ENCODE results near the gene EML2.

EML2 gene

GRCh38 chr19:45660636-45661035, 21.4 kb upstream of the EML2 start:
- TF ChIP-seq, protein P1, sequence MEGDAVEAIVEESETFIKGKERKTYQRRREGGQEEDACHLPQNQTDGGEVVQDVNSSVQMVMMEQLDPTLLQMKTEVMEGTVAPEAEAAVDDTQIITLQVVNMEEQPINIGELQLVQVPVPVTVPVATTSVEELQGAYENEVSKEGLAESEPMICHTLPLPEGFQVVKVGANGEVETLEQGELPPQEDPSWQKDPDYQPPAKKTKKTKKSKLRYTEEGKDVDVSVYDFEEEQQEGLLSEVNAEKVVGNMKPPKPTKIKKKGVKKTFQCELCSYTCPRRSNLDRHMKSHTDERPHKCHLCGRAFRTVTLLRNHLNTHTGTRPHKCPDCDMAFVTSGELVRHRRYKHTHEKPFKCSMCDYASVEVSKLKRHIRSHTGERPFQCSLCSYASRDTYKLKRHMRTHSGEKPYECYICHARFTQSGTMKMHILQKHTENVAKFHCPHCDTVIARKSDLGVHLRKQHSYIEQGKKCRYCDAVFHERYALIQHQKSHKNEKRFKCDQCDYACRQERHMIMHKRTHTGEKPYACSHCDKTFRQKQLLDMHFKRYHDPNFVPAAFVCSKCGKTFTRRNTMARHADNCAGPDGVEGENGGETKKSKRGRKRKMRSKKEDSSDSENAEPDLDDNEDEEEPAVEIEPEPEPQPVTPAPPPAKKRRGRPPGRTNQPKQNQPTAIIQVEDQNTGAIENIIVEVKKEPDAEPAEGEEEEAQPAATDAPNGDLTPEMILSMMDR (IDR thresholded peaks at IDR 0.05; ENCODE audit: extremely low read depth, missing control alignments), result no peak
- no peak for DNase-seq (ENCODE audit: low spot score)

GRCh38 chr19:45659096-45659729, 20.0 kb upstream of the EML2 start:
- TF ChIP-seq, protein P1 (IDR thresholded peaks at IDR 0.05; ENCODE audit: extremely low read depth, missing control alignments), result no peak

DNA sequence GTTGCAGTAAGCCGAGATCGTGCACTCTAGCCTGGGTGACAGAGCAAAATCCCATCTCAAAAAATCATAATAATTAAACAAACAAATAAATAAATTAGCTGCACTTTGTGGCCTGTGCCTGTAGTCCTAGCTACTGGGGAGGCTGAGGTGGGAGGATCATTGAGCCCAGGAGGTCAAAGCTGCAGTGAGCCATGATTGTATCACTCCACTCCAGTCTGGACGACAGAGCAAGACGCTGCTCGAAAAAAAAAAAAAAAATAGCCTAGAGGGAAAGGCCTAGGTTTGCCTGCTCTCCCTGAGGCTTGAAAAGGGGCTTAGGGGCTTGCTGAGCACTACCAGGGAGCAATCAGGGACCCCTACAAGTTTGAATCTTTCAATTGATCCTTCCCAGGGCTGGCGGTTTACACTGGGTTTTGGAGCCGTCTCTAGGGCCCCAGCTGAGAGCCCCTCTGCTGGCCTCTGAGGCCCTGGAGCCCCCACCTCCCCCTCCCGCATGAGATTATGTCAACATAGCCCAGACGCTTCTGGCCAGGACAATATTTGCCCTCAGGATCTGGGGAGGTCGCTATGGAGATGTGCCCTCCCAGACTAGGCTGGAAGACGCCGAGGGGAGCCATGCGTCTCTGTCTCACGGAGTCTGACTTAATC, 18.4 kb upstream of the EML2 start:
- TF ChIP-seq, protein P1 (IDR thresholded peaks at IDR 0.05; ENCODE audit: extremely low read depth, missing control alignments), result no peak
- no peak for DNase-seq (ENCODE audit: low spot score)

More at GRCh38 chr19:45659096-45659729, 20.0 kb upstream of the EML2 start:
- DNase-seq (ENCODE audit: low spot score), result no peak

- TF ChIP-seq, protein P1 (IDR thresholded peaks at IDR 0.05; ENCODE audit: extremely low read depth, missing control alignments), result no peak
Measured at GRCh38 chr19:45655073-45655472, 15.9 kb upstream of the EML2 start.

DNA sequence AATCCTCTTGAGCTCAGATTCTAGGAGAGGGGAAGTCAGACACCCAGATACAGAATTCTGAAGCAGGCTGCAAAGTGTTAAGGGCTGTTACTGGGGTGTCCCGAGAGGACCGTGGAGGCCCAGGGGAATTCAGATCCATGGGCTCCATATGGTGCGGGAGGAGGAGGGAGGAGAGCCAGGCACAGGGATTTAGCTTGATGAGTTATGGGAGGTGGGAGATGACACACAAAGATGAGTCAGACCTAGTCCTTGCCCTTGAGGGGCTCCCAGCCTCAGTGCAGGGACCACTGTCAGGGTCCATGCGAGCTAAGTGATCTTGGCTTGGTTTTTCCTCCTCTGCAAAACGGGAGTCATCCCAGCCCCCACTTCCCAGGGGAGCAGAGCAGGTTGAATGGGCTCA, 14.4 kb upstream of the EML2 start:
- no peak for DNase-seq (ENCODE audit: low spot score)
- TF ChIP-seq, protein P1 (IDR thresholded peaks at IDR 0.05; ENCODE audit: extremely low read depth, missing control alignments), result no peak

More at GRCh38 chr19:45655073-45655472, 15.9 kb upstream of the EML2 start:
- no peak for DNase-seq (ENCODE audit: low spot score)

- TF ChIP-seq, protein P1 (IDR thresholded peaks at IDR 0.05; ENCODE audit: extremely low read depth, missing control alignments), result no peak
- no peak for DNase-seq (ENCODE audit: low spot score)
Measured at GRCh38 chr19:45650722-45651121, 11.5 kb upstream of the EML2 start.

DNA sequence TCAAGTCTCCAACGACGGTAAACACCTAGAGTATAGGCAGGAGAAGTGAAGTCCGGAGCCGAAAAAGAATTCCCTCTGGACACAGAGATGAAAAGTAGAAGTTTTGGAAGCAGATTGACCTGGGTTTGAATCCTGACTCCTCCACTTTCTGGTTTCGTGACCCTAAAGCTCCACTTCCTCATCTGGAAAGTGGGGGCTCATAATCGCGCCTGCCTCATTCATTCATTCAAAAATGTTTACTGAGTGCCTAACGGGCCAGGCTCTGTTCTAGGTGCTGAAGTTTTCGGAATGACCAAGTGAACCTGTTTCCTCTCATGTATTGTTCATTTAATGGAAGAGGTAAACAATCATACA, 7.1 kb upstream of the EML2 start:
- DNase-seq (ENCODE audit: low spot score), result no peak
- TF ChIP-seq, protein P1 (IDR thresholded peaks at IDR 0.05; ENCODE audit: extremely low read depth, missing control alignments), result no peak

All from GM20000 (cell line).